ENCODE data around the gene OR6C74.
A peak's percentile ranks its signal among the peaks of the same experiment; 100 is the strongest.

The OR6C74 gene

DNA sequence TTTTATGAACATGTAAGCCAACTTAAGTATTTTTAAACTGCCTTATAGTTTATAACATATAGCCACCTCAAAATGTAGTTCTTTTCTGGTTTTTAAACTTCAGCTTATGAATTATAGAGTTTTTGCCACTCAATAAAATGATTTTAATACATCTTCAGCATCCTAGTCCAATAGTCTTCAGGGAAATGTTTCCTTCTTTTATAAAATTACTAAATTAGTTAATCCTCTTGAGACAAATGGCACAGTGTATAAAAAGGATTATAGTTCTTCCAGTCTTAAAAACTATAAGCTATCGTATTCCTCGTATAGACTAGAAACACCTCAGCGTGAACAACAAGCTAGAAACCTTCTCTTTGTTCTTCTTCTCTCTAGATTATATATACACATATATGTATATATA is at the start of gene OR6C74:
TSS of gene OR6C74 (plus strand) at position 301 of the 400 bp plus-strand sequence. CDS start 2,679 bp downstream, outside the sequence.
- DNase-seq, result no peak

DNA sequence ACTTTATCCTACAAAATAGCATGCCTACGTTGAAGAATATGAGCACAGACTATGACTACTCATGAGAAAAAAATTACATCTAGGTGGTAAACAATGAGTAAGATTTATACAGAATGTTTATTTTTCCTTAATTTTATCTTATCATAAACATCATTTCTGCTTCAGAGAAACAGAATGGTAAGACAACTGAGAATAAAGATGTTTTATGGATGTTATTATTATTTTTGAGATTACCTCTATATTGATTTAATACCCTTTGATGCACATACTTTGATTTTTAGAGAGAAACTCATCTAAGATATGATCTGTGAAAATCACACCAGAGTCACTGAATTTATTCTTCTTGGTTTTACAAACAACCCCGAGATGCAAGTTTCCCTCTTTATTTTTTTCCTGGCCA is 23.7 kb upstream of the OR6C74 start, which contains the start of gene OR10A7:
TSS of gene OR10A7 (plus strand) at position 301 of the 400 bp plus-strand sequence. CDS start at position 301, 0 bp downstream.
- DNase-seq, result no peak

DNA sequence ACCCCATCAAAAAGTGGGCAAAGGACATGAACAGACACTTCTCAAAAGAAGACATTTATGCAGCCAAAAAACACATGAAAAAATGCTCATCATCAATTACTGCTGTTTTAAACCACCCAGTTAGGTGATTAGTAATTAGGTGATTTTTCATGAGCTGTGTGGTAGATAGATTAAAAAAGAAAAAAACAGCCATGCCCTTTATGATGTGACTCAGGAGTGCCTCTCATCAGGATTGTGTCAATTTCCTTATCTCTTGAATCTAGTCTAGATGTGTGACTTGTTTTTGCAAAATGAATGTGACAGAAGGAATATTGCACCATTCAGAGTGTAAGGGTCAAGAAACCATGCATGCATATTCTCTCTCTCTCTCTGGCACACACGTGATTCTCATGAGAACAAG is 17.9 kb upstream of the OR6C74 start:
- DNase-seq, result peak; percentile 14

DNA sequence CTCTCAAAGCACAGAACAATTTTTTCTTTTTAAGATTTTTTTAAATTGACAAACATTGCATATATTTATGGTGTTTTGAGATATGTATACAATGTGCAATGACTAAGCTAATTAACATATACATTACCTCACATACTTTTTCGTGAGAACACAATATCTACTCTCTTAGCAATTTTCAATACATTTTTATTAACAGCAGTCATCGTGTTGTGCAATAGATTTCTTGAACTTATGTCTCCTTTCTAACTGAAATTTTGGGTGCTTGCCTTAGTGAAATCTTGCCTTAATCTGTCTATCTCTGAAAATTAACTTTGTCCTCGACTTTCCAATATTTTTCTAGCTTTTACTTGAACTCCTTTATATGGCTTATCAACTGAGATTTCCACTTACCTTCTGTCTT is 16.8 kb upstream of the OR6C74 start:
- no peak for DNase-seq

DNA sequence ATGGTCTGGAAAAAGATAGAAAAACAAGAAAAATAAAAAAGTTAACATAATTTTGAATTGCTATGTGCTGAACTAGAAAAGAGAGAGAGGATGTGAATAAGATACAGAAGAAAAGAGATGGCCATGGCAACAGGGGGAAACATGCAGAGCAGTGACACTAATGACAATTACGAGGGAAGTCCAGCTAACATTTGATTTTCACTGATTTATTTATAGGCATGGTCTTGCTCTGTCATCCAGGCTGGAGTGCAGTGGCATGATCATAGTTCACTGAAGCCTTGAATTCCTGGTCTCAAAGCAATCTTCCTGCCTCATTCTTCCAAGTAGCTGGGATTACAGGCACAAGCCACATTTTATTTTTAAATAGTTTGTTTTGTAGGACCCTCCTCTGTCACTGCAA is 1.8 kb downstream of the OR6C74 start:
- DNase-seq, result no peak

DNA sequence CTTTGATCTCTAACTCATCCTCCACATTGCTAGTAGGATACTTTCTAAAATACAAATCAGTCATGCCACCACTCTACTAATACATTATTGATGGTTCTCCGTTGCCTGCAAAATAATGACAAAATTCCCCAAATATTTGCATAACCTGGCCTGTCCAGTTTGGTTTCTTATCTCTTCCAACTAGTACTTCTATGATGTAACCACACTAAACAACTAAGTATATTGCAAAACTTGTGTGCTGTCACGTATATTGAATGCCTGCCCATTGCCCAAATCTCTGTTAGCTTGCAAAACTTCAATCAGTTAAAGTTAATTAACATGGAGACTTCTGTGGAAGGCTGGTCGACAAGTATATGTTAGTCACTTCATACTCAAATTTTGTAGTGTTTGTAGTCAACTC is 6.5 kb downstream of the OR6C74 start:
- DNase-seq, result no peak

DNA sequence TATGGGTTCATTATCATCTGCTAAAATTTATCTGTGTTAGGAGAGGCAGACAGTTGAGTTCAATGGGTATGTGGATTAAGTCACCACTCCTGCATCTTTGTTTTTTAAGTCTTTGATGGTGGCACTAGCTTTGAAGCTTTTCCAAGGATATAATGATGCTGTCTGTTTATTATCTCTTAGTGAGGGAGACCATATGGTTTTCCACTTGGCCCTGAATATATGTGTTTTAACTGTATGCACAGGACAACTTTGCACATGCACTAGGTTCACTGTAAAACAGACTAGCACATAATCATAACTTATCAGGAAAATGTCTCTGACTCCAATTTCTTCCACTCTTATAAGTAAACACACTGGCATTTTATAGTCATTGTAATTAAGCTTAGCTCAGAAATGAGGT is 8.9 kb downstream of the OR6C74 start:
- DNase-seq, result no peak

DNA sequence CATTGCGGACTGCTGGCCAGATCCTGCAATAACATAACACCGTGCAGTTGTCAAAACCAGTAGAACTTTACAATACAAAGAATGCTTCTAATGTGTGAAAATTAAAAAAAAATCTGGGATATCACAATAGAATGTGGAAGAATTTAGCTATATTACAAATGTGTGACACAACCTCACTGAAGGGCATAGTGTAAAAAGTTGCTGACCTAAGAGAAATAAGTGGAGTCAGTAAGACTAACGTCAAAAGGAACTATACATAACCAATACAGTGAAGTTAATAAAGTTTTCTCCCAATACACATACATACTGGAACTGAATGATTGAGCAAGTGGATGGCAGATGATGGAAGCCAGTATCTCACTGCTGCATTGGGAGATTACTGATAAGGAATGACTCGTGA is 12.4 kb downstream of the OR6C74 start:
- DNase-seq, result no peak

DNA sequence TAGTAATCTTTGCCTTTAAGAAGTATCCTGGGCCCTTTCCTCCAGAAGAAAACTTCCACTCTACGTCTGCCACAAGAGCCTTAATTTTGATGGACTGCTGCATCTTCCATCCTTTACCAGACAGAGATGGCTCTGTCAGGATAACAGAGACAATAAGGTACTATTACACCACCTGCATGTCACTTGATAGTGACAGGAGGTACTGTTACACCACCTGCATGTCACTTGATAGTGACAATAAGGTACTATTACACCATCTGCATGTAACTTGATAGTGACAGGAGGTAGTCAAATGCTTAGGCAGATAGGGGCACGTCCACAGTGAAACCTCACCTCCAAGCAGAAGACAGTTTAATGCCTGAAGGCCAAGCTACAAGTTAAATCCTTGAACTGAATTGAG is 13.9 kb downstream of the OR6C74 start:
- no peak for DNase-seq

DNA sequence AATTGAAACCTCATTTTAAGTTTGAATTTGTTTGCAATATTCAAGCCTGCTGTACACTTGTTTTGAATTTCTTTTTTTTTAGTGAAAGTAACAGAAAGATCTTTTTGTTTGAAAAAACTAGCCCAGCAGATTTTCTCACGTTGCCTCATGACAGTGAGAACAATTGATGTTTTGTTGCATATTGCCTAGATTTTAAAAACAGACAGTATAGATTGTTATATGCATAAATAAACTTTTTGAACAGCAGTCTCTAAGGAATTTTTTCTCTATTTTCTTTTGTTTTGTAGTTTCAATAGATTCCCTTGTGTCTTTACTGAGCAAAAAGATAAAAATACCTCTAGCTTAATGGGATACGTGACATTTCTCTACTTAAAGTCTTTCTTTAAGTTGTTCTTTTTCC is 36.6 kb downstream of the OR6C74 start:
- DNase-seq, result no peak

DNA sequence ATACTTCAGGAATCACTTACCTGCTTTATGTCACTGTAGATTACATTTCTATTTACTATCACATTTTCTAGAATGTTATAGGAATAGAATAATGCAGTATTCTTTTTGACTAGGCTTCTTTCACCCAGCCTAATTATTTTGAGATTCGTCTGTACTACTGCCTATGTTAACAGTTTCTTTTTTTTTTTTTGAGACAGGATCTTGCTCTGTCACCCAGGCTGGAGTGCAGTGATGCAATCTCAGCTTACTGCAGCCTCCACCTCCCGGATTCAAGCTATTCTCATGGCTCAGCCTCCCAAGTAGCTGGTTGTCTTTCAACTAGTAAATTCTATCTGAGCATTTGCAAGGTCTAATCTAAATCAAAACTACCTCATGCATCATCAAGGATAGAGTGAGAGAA is 45.6 kb downstream of the OR6C74 start:
- no peak for DNase-seq
